HG02885 (cell line): ENCODE results near the gene SCGN.
"Not testable (repeated sequence)": the region's sequence is repeated elsewhere in the genome, so short reads cannot be mapped to it uniquely, and the experiment has no call there.

Source experiments
- ATAC-seq: cut with Tn5 transposase; IDR thresholded peaks from one replicate; pipeline ENCODE4 v1.9.1; 2021; ENCODE audit warnings: mild to moderate bottlenecking; ENCODE audit not compliant: unreplicated experiment, poor library complexity

The SCGN gene

GRCh38 chr6:25717866-25718740 is 66.1 kb downstream of the SCGN start:
- no peak for ATAC-seq

GRCh38 chr6:25726122-25726911 is 74.3 kb downstream of the SCGN start:
- no peak for ATAC-seq

- no peak for ATAC-seq
These were observed 75.0 kb downstream of the SCGN start for GRCh38 chr6:25727028-25727427.

- no peak for ATAC-seq
These were observed 78.9 kb downstream of the SCGN start for GRCh38 chr6:25730907-25731306.

GRCh38 chr6:25731721-25732120 is 79.7 kb downstream of the SCGN start:
- ATAC-seq, result no peak

GRCh38 chr6:25732468-25733198 is 80.6 kb downstream of the SCGN start:
- no peak for ATAC-seq

- no peak for ATAC-seq
These were observed 83.2 kb downstream of the SCGN start for GRCh38 chr6:25735261-25735660.

- ATAC-seq, result no peak
These were observed 91.9 kb downstream of the SCGN start for GRCh38 chr6:25743868-25744267.

- ATAC-seq, result no peak
These were observed 93.8 kb downstream of the SCGN start for GRCh38 chr6:25745836-25746235.

GRCh38 chr6:25746968-25747367 is 95.0 kb downstream of the SCGN start:
- ATAC-seq, result no peak

- ATAC-seq, result no peak
These were observed 95.5 kb downstream of the SCGN start for GRCh38 chr6:25747477-25747876.

- ATAC-seq, result no peak
These were observed 96.0 kb downstream of the SCGN start for GRCh38 chr6:25748049-25748448.

GRCh38 chr6:25748601-25749517 is 96.8 kb downstream of the SCGN start:
- not testable (repeated sequence) for ATAC-seq

- no peak for ATAC-seq
These were observed 97.8 kb downstream of the SCGN start for GRCh38 chr6:25749837-25750236.

- no peak for ATAC-seq
These were observed 98.9 kb downstream of the SCGN start for GRCh38 chr6:25750906-25751305.
